Cerebellar nuclear complex (tissue), 1 donor: Measurements from ENCODE around the gene RCL1.

Source experiments
- DNase-seq, 2 experiments: peaks; one replicate each; lab custom pipeline; 2025; lab: John Stamatoyannopoulos, UW

RCL1 gene

GRCh38 chr9:4811824-4812223 is 19.1 kb downstream of the RCL1 start:
- no peak for DNase-seq

GRCh38 chr9:4812858-4813257 is 20.1 kb downstream of the RCL1 start:
- DNase-seq = no peak

- DNase-seq = no peak
Observed at GRCh38 chr9:4814913-4815312, 22.2 kb downstream of the RCL1 start.

- DNase-seq = no peak
Observed at GRCh38 chr9:4815381-4815956, 22.7 kb downstream of the RCL1 start.

- no peak for DNase-seq
Observed at GRCh38 chr9:4820168-4820567, 27.4 kb downstream of the RCL1 start.

- DNase-seq = no peak
Observed at GRCh38 chr9:4821133-4821532, 28.4 kb downstream of the RCL1 start.

- no peak for DNase-seq
Observed at GRCh38 chr9:4822057-4822456, 29.3 kb downstream of the RCL1 start.

GRCh38 chr9:4826417-4827166 is 33.8 kb downstream of the RCL1 start:
- no peak for DNase-seq

GRCh38 chr9:4827224-4827623 is 34.5 kb downstream of the RCL1 start:
- no peak for DNase-seq

GRCh38 chr9:4828761-4829160 is 36.0 kb downstream of the RCL1 start:
- no peak for DNase-seq

GRCh38 chr9:4829969-4830368 is 37.2 kb downstream of the RCL1 start:
- no peak for DNase-seq

- DNase-seq = no peak
Observed at GRCh38 chr9:4830699-4831098, 38.0 kb downstream of the RCL1 start.

GRCh38 chr9:4831119-4831518 is 38.4 kb downstream of the RCL1 start:
- DNase-seq = no peak

GRCh38 chr9:4831944-4832343 is 39.2 kb downstream of the RCL1 start:
- DNase-seq = no peak

GRCh38 chr9:4832786-4833579 is 40.2 kb downstream of the RCL1 start:
- no peak for DNase-seq

GRCh38 chr9:4833781-4834560 is 41.2 kb downstream of the RCL1 start:
- no peak for DNase-seq

- no peak for DNase-seq
Observed at GRCh38 chr9:4836676-4837075, 43.9 kb downstream of the RCL1 start.

- no peak for DNase-seq
Observed at GRCh38 chr9:4837261-4838188, 44.8 kb downstream of the RCL1 start.

GRCh38 chr9:4838189-4838546 is 45.4 kb downstream of the RCL1 start:
- DNase-seq = no peak

GRCh38 chr9:4839470-4839912 is 46.7 kb downstream of the RCL1 start:
- no peak for DNase-seq

GRCh38 chr9:4840018-4840417 is 47.3 kb downstream of the RCL1 start:
- DNase-seq = no peak
